ENCODE results near the gene LMCD1.

LMCD1 gene

GRCh38 chr3:8538223-8538622 is 36.6 kb downstream of the LMCD1 start:
- no peak for DNase-seq

DNA sequence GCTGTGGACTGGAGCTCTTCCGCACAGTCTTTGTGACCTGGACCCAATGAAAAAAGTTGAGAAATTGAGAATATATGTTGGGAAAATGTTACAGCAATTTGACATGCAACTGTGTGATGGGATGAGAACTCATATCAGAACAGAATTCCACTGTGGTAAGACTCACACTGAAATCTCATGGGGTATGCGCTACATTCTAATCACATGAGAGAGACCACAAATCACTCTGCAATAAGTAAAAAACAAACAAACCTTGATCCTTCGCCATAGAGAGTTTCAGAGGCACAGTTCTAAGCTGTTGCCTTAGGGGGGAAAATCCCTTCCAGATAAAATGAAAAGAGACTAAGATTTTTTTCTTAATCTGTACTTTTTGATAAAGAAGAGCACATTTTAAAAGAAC is 37.3 kb downstream of the LMCD1 start:
- no peak for DNase-seq

- DNase-seq: no peak
Observed at GRCh38 chr3:8539419-8539818, 37.8 kb downstream of the LMCD1 start.

GRCh38 chr3:8540456-8540855 is 38.8 kb downstream of the LMCD1 start:
- DNase-seq: no peak

DNA sequence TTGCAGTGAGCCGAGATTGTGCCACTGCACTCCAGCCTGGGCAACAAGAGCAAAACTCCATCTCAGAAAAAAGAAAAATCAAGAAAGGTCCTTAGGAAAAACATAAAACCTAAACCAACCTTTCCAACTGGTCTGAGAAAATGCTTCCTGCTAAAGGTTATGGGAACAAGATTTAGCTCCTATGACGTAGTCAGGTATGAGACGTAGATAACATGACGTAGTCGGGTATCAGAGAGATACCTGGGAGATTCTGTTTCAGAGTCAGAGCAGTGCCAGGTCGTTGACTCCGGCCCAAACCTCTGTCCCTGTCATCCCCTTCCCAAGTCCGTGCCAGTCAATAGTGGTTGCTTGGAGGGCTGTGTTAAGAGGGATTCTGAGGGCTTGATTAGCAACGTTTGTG is 39.9 kb downstream of the LMCD1 start:
- DNase-seq: no peak

- DNase-seq: no peak
Observed at GRCh38 chr3:8542190-8543135, 40.8 kb downstream of the LMCD1 start.

DNA sequence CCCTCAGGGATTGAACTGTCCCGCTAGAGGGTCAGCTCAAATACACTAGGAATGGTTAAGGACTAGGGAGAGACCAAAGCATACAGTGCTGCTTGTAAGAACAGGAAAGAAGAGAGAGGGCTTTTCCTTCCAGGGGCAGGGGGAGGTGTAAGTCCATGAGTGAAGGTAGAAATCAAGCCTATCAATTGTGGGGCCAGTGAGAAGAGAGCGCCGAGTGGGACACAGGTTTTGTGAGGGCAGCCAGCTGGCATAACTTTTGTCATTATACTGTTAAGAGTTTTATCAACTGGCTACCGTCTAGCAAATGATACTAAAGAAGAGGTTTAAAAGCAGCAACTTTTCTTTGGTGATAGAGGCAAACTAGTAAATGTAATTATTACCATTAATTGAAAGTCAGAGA is 45.0 kb downstream of the LMCD1 start:
- no peak for DNase-seq

DNA sequence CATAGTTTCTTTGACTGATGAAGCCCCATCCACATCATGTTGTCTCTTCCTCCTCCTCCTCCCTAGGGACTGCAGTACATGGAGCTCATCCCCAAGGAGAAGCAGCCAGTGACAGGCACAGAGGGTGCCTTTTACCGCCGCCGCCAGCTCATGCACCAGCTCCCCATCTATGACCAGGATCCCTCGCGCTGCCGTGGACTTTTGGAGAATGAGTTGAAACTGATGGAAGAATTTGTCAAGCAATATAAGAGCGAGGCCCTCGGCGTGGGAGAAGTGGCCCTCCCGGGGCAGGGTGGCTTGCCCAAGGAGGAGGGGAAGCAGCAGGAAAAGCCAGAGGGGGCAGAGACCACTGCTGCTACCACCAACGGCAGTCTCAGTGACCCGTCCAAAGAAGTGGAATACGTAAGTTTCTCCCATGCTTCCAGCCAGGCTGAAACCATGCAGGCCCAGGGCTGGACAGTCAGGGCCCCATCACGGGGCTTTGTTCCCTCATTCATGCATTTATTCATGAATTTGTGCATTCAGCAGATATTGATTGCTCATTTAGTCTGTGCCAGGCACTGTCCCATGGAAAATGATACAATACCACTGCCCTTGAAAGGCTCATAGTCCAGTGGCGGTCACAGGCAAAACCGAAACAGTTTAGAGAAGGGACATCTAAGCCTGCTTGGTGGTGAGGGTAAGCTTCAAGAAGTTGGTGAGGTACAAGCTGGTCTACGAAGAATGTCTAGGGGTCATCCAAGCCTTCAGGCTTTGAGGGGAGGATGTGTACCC is 47.1 kb downstream of the LMCD1 start:
- no peak for DNase-seq

DNA sequence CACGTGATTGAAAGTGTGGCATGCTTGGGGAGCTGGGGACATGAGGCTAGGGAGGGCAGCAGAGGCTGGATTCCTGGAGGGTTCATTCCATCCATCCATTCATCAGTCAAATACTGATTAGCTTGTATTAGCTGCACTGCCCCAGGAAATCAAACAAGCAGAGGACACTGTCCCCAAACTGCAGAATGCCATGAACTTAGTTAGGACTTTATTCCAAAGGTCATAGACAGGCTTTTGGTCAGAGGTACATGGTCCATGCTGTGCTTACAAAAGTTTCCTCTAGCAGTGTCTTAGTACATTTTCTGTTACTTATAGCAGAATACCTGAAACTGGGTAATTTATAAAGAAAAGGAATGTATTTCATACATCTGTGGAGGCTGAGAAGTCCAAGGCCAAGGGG is 47.7 kb downstream of the LMCD1 start:
- DNase-seq: no peak

DNA sequence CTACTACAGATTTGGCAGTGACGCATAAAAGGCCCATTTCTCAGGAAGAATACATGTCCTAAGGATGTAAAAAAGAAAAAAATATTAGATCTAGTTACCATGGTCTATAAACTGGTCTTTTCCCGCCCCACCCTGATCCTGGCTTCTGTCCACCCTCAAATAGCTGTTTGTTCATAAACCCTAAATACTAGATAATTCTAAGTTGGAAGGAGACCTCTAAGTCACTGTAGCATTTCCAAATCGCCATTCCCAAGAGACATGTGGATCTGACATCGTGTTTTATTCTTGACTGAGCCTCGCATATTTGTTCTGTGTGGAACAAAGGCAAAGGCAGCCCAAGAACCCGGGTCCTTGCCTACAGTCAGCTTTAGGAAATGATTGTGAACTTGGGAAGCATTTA is 49.0 kb downstream of the LMCD1 start:
- no peak for DNase-seq

- no peak for DNase-seq
Observed at GRCh38 chr3:8552223-8552762, 50.7 kb downstream of the LMCD1 start.

GRCh38 chr3:8553405-8553804 is 51.8 kb downstream of the LMCD1 start:
- DNase-seq: no peak

- no peak for DNase-seq
Observed at GRCh38 chr3:8554696-8555095, 53.1 kb downstream of the LMCD1 start.

- DNase-seq: no peak
Observed at GRCh38 chr3:8555113-8555661, 53.6 kb downstream of the LMCD1 start.

GRCh38 chr3:8555725-8556472 is 54.3 kb downstream of the LMCD1 start:
- no peak for DNase-seq

DNA sequence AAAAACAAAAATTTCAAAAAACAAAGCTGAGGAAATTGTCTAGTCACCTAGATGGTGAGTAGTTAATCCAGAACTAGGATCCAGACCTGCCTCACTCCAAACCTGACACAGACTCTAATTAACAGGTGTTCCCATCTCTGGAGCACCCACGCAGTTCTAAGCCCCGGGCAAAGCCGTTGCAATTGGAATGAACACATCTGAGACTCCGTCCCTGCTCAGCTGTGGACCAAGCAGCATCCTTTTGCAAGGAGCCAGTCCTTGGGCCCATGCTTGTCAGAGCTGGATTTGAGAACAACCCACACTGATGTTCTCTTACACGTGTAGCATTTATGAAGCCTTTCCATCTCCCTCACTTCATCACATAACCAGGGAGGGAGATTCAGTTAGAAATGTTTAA is 54.8 kb downstream of the LMCD1 start:
- DNase-seq: no peak

GRCh38 chr3:8557298-8557697 is 55.7 kb downstream of the LMCD1 start:
- no peak for DNase-seq

GRCh38 chr3:8558645-8559044 is 57.0 kb downstream of the LMCD1 start:
- no peak for DNase-seq

DNA sequence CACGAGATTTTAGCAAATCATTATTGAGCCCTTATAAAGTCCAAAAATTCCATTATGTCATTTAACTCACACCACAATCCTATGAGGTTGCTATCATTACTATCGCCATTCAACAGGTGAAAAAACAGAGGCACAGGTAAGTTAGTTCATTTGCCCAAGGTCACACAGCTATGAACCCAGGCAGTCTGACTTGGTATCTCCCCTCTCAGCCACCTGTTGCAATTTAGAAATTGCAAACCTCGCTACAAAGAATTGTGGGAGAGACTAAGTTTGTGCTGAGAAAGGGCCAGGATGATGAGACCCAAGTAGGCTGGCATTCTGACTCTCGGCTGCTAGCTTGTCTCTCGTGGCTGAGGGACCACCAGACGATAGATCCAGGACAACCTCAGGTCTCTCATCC is 57.7 kb downstream of the LMCD1 start:
- DNase-seq: no peak

GRCh38 chr3:8560366-8561007 is 58.9 kb downstream of the LMCD1 start:
- DNase-seq: no peak

DNA sequence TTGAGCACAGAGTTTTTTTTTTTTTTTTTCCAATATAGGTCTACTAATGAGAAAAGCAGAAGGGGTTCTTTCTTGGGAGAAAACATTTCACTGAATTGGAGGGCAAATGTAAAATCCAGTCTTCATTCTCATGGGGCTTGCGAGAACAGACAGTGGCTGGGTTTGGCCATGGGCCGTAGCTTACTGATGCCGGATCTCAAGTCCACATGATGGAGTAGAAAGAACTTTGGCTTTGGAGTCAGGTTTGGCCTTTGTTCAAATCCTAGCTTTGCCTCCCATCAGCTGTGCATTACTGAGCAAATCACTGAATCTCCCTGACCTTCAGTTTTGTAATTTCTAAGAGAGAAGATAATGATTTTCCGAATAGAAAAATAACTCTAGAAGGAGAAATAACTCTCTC is 59.7 kb downstream of the LMCD1 start:
- DNase-seq: no peak

DNA sequence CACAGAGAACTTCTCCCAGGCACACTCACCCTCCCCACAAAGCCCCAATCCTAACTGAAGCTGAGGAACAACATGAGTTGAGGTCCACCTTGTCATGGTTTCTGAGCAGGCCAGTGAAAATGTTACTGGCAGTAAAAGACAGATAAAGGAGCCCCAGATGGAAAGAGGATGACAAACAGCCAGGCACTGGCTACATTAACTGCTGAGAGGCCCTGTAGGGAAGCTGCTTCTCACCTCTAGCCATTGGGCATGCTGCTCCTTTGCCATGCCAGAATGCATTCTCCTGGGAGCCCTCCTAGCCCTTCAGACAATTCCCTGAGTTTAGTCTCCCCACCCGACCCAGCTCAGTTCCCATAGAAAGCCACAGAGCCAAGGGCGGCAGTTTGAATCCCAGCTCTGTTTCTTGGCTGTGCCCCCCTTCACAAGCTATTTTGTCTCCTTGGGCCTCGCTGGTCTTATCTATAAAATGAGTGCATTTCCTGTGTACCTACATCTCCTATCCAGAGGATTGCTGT is 60.5 kb downstream of the LMCD1 start:
- no peak for DNase-seq
